ENCODE data around the gene KCNJ14. TPM values are rescaled to one million over a fixed set of nuclear protein-coding genes. Genes with fewer than 3 reads are reported as not detected.

Gene KCNJ14
- total and polyA plus RNA-seq, 2 experiments from 2014 or later, result 0.81 to 0.94 TPM

- H3K36me3 ChIP-seq (ENCODE audit: insufficient read depth), result peaks cover 19% of the 10 kb centered on the region
- no peak within 1 kb of the TSS for H2AFZ ChIP-seq
- Mint-ChIP-seq H3K27ac (peak within 1 kb of the TSS; percentile 98), H3K27me3 (ENCODE audit: insufficient read depth, low read depth, poor library complexity) (peaks cover 21% of the 10 kb centered on the region), H3K4me3 (peak within 1 kb of the TSS; percentile 92), H3K9me3 (no peaks in the 10 kb centered on the region; the same call in 2 of the 3 replicates), H3K36me3 (ENCODE audit: low read depth) (peaks cover 54% of the 10 kb centered on the region), H3K4me1 (peaks cover 19% of the 10 kb centered on the region)
- no peaks in the 10 kb centered on the region for H3K9me2 ChIP-seq (ENCODE audit: insufficient read depth)
- peak within 1 kb of the TSS; percentile 21 for H3K27ac ChIP-seq (ENCODE audit: low read depth)
- peak; percentile 78 for ATAC-seq
- H3K4me1 ChIP-seq (ENCODE audit: insufficient read depth), result peaks cover 22% of the 10 kb centered on the region
- TF ChIP-seq EZH2 (IDR thresholded peaks at IDR 0.05; ENCODE audit: low read depth, unreplicated experiment) (no peak), CREB1 (CRISPR knock-in tag; IDR thresholded peaks at IDR 0.05; ENCODE audit: low read depth) (peak; percentile 91), POLR2AphosphoS5 (IDR thresholded peaks at IDR 0.05; ENCODE audit: low read depth) (peak; percentile 83), NANOG (IDR thresholded peaks at IDR 0.05; ENCODE audit: borderline replicate concordance) (no peak), ZNF462 (CRISPR knock-in tag; IDR thresholded peaks at IDR 0.05) (no peak), EZH2phosphoT487 (IDR thresholded peaks at IDR 0.05; ENCODE audit: unreplicated experiment) (no peak), CTCF (conservative IDR thresholded peaks at IDR 0.05; ENCODE audit: low read depth in 2 of 2) (peak in 1 of 2 experiments; percentile 26; a peak in 1 of 4 replicates), ZNF331 (CRISPR knock-in tag; IDR thresholded peaks at IDR 0.05; ENCODE audit: low read depth) (no peak), REST (IDR thresholded peaks at IDR 0.05; ENCODE audit: unreplicated experiment) (no peak), ETS1 (IDR thresholded peaks at IDR 0.05) (peak; percentile 84)
- peaks cover 27% of the 10 kb centered on the region for H3K79me2 ChIP-seq (replicated peaks; ENCODE audit: insufficient read depth)
- DNase-seq (ENCODE audit: low spot score), result peak; percentile 98
- peak within 1 kb of the TSS; percentile 86 for H3K4me3 ChIP-seq
- H3F3A ChIP-seq (replicated peaks; ENCODE audit: low read depth), result peaks cover 35% of the 10 kb centered on the region
- H3K4me2 ChIP-seq, result peak within 1 kb of the TSS; percentile 86
- H3K27me3 ChIP-seq (ENCODE audit: insufficient read depth), result peaks cover 28% of the 10 kb centered on the region
- H4K20me1 ChIP-seq (replicated peaks; ENCODE audit: insufficient read depth), result peaks cover 11% of the 10 kb centered on the region; the same call in 1 of the 2 replicates
These were observed 9.5 kb upstream of the KCNJ14 start, which contains the start of gene GRWD1 for GRCh38 chr19:48445606-48446481. Gene GRWD1, plus strand, starts transcription at chr19:48445983. Its CDS starts 23 bp downstream, at chr19:48446006.

Data from GM23338 (cell line).